Stimulated activated CD8-positive, alpha-beta memory T cell treated with anti-CD3 and anti-CD28 coated beads, Interleukin-2, amount 100 ng/mL, for 1 hour (primary cell): ENCODE data around the gene FBXL12.
"Not testable (repeated sequence)": the region's sequence is repeated elsewhere in the genome, so short reads cannot be mapped to it uniquely, and the experiment has no call there.

Experiments used
- DNase-seq, 2 donors: peaks; one replicate each; pipeline ENCODE4 v3.0.0-alpha.2; 2020; ENCODE audit warnings: low read depth in 2 of 2

The FBXL12 gene

GRCh38 chr19:9838324-9838723 is 19.4 kb upstream of the FBXL12 start:
- no peak for DNase-seq

DNA sequence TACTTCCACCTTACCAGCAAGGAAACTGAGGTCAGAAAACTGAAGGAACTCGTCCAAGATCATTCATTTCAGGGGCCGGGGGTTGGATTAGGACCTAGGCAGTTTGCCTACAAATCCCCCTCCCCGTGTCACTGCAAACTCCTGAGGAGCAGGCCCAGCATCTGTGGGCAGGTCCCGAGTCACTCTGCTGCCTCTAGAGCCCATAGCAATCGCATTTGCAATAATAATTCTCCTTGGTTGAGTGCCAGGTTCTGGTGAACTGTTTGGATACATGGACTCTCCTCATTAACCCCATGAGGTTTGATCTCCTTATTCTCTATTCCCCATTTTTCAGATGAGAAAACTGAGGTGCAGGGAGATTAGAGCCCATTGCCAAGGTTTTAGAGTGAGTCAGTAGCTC is 17.1 kb upstream of the FBXL12 start:
- no peak for DNase-seq

GRCh38 chr19:9835507-9835949 is 16.6 kb upstream of the FBXL12 start:
- no peak for DNase-seq

DNA sequence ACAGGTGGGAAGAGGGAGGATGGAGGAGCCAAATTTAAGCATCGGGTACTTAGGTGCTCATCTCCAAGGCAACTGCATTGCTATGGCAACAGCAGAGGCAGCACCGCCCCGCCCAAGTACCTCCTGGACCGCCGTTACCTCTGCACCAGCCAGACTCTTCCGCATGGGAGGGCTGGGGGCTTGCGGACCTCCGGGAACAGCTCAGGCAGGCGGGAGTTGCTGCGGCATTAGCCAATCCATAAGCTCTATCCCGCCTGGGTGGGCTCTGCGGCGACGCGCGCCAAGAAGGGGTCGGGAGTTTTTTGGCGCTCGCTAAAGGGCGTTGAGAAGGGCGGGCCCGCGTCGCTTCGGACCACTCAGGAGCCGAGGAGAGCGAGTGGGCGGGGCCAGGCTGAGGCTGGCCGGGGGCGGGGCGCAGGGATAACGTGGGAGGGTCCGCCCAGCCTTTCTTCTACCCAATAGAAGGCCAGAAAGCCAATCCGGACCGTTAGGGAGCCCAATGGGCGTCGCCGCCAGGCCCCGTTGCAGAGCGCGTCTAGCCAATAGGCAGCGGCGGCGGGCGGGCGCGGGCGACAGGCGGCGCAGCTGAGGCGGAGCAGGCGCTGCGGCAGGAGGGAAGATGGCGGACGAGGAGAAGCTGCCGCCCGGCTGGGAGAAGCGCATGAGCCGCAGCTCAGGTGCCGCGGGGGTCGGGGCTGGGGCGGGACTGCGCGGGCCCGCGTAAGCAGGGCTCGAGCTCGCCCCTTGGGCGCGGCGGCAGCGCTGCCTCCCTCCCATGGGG is 16.0 kb upstream of the FBXL12 start, which contains the start of gene PIN1:
Gene PIN1, plus strand, starts transcription at position 593 of the 781 bp plus-strand sequence. Its CDS starts 27 bp downstream, at position 620.
- peak; percentile 99 for DNase-seq

- no peak for DNase-seq
These were observed 15.4 kb upstream of the FBXL12 start for GRCh38 chr19:9834307-9834725.

DNA sequence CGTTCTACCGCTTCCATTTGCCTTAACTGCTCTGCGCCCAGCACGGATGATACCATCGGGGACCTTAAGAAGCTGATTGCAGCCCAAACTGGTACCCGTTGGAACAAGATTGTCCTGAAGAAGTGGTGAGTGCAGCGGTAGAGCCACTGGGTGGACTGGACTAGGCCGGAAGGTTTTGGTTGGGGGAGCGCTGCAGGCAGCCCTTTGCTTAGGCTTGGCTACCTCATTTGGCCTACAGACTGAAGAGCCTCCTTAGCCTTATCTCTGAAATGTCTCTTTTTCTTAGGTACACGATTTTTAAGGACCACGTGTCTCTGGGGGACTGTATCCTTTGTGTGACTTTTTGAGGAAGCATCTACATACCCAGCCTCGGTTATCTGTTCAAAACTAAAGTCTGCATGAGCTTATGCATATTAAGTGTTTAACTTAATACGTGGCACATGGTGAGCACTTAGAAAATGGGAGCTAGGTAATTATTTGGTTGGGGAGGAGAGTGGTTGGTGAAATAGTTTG is 9.7 kb upstream of the FBXL12 start:
- no peak for DNase-seq

DNA sequence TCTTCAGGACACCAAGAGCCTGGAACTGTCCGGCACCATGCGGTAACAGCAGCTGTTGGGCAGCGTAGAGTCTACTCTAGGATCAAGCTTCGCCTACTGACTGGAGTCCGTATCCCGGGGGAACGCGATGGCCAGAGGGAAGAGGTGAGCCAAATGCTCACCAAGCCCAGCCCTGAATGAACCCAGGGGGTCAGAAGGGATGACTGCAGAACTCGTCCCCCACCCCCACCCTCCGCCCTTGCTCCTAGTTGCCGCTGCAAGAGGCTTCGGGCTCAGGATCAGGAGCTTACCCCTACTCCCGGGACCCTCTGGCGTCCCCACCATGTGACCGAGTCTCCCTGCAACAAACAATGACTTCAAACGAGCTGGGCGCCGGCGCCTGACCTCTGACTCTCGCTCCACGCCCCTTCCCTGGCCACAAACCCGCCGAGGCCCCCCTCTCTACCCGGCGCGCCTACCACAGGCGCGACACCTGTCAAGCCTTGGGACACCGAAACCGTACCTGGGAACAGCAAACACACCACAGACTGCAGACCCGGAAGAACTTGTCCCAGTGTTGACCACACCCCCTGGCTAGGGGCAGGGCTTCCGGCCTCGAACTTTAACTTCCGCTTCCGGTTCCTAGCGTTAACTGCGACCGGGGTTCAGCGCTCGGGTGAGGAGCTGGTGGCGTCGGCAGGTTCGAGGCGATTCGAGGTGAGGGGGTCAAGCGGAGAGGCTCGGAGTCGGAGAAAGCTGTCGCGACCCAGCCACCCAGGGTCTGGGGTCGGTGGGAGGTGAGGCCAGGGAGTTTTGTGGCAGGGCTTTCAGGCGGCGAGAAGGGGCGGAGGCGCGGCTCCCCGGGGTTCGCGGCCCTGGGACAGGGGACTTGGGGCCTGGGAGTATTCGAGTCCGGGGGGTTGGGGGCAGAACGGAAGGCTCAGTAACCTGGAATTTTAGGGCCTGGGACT is 8.7 kb upstream of the FBXL12 start, which contains the start of gene UBL5:
Gene UBL5, plus strand, starts transcription at position 630 of the 950 bp plus-strand sequence. CDS start 420 bp downstream, outside the sequence.
- DNase-seq = peak; percentile 74 to 81

- no peak for DNase-seq
These were observed 4.9 kb upstream of the FBXL12 start for GRCh38 chr19:9823816-9824215.

GRCh38 chr19:9820034-9820433 is 1.2 kb upstream of the FBXL12 start:
- DNase-seq = not testable (repeated sequence)

- DNase-seq = no peak
These were observed 674 bp upstream of the FBXL12 start for GRCh38 chr19:9819596-9819909.

- no peak for DNase-seq
These were observed 625 bp downstream of the FBXL12 start for GRCh38 chr19:9818175-9818733.

- no peak for DNase-seq
These were observed 7.7 kb downstream of the FBXL12 start for GRCh38 chr19:9811139-9811538.

DNA sequence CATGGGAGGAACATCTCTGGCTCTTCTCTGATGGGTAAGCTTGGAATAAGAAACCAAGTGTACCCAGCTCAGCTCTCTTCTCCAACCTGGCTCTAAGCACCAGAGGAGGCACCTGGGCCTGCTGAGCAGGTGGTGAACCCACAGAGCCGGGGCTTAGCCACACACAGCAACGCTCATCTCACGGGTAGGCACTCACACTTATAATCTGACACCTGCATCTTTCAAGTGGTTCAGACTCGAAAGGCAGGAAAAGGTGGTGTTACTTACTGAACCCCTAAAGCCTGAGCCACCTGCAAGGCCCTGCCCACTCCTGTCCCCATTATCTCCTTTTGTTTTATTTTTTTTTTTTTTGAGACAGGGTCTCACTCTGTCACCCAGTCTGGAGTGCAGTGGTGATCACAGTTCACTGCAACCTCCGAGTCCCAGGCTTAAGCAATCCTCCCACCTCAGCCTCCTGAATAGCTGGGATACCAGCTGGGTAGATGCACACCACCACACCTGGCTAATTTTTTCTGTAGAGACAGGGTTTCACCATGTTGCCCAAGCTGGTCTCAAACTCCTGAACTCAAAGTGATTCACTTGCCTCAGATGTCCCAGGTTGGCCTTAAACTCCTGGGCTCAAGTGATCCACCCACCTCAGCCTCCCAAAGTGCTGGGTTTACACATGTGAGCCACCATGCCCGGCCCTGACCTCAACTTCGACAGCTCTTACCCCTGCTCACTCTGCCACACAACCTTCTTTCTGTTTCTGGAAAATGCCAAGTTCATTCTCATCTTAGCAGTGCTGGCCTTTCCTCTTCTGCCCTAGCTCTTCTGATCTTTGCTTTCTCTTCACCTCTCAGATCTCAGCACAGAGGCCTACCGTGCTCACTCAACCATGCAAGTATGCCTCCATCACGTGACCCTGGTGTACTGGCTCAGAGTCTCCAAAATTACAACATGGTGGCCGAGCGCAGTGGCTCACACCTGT is 9.7 kb downstream of the FBXL12 start:
- DNase-seq = no peak

GRCh38 chr19:9806803-9807202 is 12.1 kb downstream of the FBXL12 start:
- DNase-seq = no peak

GRCh38 chr19:9801976-9802375 is 16.9 kb downstream of the FBXL12 start:
- no peak for DNase-seq

- no peak for DNase-seq
These were observed 19.7 kb downstream of the FBXL12 start for GRCh38 chr19:9799162-9799561.

- DNase-seq = no peak
These were observed 21.0 kb downstream of the FBXL12 start for GRCh38 chr19:9797871-9798270.

DNA sequence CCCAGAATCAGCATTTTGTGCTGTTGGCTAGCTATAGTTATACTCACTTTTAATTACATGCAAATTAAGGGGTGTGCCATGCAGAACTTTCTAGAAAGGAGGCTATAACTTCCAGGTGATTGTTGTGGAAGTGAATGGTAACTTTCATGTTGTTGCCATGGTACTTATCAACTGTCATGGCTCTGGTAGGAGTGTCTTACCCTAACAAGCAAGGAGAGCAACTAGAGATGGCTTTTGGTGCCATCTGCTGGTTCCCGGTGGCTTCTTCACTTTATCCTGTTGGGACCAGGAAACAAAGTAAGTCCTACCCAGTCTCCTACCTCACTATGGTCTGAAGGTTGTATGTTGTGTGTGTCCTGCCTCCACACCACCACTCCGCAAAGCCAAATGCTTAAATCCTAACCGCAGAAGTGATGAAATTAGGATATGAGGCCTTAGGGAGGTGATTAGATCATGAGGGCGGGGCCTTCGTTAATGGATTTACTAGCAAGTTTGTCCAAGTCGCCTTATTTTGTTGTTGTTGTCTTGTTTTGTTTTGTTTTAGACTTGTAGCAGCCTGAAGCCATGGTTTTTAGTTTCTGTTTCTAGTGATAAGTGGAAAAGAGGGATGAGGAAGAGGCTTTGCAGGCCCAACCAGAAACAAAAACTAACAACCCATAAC is 22.6 kb downstream of the FBXL12 start:
- peak; percentile 62 to 69 for DNase-seq

- peak in 1 of 2 donors; percentile 49 for DNase-seq
These were observed 25.7 kb downstream of the FBXL12 start for GRCh38 chr19:9793071-9793591.
